Neutrophil (primary cell): ENCODE results near the gene GARIN5B.
"Not testable (repeated sequence)": the region's sequence is repeated elsewhere in the genome, so short reads cannot be mapped to it uniquely, and the experiment has no call there.

Source experiments
- H3K27ac ChIP-seq: fragments of 200-600 bp; sonication (generic); 2 replicates; pipeline ENCODE4 v1.5.1; 2016; ENCODE audit warnings: mild to moderate bottlenecking, moderate library complexity
- H3K27me3 ChIP-seq: fragments of 200-600 bp; sonication (generic); 2 replicates; pipeline ENCODE4 v1.6.0; 2016; ENCODE audit warnings: mild to moderate bottlenecking
- H3K36me3 ChIP-seq: fragments of 200-600 bp; sonication (generic); 2 replicates; pipeline ENCODE4 v1.5.1; 2017
- H3K4me1 ChIP-seq, 2 experiments: fragments of 200-600 bp in 1 of 2; sonication (generic) in 1 of 2; 1 replicate in 1 of 2; 2 replicates in 1 of 2; pipeline versions ENCODE4 v1.5.1 to v1.6.1; 2013 to 2016; ENCODE audit warnings: low read depth in 1 of 2, low read length in 1 of 2, mild to moderate bottlenecking in 1 of 2, moderate library complexity in 1 of 2; ENCODE audit not compliant: control insufficient read depth in 1 of 2, insufficient read depth in 1 of 2
- H3K4me3 ChIP-seq, 2 experiments: fragments of 200-600 bp in 1 of 2; sonication (generic) in 1 of 2; 1 replicate in 1 of 2; 2 replicates in 1 of 2; pipeline ENCODE4 v1.5.1; 2013 to 2016; ENCODE audit warnings: low read depth in 1 of 2, low read length in 1 of 2, mild to moderate bottlenecking in 1 of 2, moderate library complexity in 1 of 2
- H3K9me3 ChIP-seq: fragments of 200-600 bp; sonication (generic); 2 replicates; pipeline ENCODE4 v1.5.1; 2016
- TF ChIP-seq, protein P1 (sequence below): fragments of 200-600 bp; sonication (generic); IDR thresholded peaks from 2 replicates; pipeline ENCODE4 v1.5.1; 2016; ENCODE audit warnings: antibody characterized with exemption

Gene GARIN5B

DNA sequence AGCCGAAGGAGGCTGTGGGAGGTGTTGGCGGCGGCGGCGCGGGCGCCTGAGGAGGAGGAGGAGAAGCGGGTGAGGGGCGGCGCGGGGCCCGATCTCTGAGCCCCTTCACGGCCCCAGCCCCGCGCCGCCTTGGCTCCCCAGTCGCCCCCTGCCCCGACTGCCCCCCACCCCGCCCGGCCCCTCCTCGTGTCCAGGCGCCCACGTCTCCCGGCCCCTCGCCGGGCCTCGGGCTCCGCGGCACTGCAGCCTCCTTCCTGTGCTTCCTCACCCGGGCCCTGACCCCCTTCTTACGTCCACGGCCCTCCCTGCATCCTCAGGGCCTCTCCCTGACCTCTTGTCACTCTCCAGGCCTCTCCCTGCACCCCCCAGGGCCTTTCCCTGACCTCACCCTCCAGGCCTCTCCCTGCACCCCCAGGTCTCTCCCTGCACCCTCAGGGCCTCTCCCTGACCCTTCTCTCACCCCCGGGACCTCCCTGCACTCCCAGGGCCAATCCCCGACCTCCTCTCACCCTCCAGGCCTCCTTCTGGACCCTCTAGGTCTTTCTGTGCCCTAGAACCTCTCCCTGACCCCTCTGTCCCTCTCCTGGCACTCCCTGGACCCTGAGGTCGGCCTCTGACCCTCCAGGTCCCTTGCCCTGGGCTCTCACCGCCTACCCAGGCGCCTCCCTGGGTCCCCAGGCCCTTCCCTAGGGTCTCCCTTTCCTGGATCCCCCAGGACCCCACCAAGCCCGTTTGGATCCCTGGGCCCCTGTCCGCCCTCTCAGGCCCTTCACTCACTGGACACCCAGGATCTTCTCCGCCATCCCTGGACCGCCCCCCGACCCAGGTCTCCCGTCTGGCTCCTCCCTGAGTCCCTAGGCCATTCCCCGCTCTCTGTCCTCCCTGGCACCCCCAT, 22.9 kb downstream of the GARIN5B start:
- H3K4me3 ChIP-seq, result peak overlapping the region; percentile 73 to 87
- H3K9me3 ChIP-seq, result no peaks in the 10 kb centered on the region
- TF ChIP-seq, protein P1, sequence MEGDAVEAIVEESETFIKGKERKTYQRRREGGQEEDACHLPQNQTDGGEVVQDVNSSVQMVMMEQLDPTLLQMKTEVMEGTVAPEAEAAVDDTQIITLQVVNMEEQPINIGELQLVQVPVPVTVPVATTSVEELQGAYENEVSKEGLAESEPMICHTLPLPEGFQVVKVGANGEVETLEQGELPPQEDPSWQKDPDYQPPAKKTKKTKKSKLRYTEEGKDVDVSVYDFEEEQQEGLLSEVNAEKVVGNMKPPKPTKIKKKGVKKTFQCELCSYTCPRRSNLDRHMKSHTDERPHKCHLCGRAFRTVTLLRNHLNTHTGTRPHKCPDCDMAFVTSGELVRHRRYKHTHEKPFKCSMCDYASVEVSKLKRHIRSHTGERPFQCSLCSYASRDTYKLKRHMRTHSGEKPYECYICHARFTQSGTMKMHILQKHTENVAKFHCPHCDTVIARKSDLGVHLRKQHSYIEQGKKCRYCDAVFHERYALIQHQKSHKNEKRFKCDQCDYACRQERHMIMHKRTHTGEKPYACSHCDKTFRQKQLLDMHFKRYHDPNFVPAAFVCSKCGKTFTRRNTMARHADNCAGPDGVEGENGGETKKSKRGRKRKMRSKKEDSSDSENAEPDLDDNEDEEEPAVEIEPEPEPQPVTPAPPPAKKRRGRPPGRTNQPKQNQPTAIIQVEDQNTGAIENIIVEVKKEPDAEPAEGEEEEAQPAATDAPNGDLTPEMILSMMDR, result no peak
- peaks cover 17% of the 10 kb centered on the region for H3K27me3 ChIP-seq
- peaks cover 4% of the 10 kb centered on the region for H3K36me3 ChIP-seq
- peak overlapping the region; percentile 97 for H3K27ac ChIP-seq
- H3K4me1 ChIP-seq, result peaks cover 22 to 26% of the 10 kb centered on the region in 2 experiments

DNA sequence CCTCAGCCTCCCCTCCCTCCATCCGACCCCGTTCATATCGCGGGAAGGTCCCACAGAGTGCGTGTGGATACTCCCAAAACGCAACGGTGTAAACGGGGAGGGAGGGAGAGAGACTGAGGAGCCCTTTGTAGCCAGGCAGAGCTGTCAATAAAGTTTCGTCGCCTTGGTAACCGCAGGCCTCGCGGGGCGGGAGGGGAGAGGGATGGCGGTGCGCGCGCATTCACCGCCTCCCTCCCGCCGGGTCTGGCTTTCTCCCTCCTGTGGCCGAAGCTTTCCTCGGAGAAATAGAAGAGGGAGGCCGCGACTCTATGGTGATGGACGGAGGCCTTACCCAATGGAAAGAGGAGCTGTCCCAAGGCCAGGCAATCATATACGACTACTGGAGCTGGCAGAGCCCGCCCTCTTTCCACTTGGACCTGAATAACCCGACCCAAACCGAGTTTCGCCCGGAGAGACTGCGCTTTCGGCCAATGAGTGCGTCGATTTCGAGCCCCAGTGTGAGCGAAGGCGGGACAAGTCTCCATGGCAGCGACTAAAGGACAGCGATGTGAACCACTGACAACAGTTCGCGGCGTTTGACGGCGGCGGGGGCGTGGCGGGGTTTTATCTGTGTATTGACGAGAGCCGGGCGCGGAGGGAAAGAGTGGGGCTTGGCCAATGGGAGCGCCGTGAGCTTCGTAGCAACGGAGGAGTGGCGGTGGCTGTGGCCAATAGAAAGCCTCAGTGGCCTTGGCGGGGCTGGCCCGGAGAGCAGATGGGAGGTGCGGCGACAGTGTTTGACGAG, 23.8 kb downstream of the GARIN5B start, which contains the start of gene KMT5C:
TSS of gene KMT5C (plus strand) at position 772 of the 784 bp plus-strand sequence. CDS start 2,061 bp downstream, outside the sequence.
- H3K4me1 ChIP-seq, result peaks cover 22 to 26% of the 10 kb centered on the region in 2 experiments
- no peaks in the 10 kb centered on the region for H3K9me3 ChIP-seq

DNA sequence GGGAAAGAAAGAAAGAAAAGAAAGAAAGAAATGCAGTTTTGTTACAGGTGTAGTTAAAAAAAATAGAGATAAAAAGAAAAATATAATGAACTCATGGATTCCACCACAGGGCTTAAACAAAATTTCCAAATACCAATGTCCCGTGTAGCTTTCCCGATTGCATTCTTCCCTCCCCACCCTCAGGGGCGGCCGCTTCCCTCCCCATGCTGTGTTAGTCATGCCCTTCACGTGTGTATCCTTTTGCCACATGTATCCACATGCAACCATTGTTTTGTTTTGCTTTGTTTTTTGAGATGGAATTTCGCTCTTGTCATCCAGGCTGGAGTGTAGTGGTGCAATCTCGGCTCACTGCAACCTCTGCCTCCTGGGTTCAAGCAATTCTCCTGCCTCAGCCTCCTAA, 27.0 kb downstream of the GARIN5B start:
- Histone ChIP-seq H3K4me1 (peaks cover 35 to 36% of the 10 kb centered on the region in 2 experiments), H3K9me3 (no peaks in the 10 kb centered on the region), H3K36me3 (no peaks in the 10 kb centered on the region), H3K27me3 (peaks cover 10% of the 10 kb centered on the region), H3K27ac (no peak overlapping the region), H3K4me3 (no peak overlapping the region)
- TF ChIP-seq, protein P1, result no peak

More for the DNA sequence above, 23.8 kb downstream of the GARIN5B start, which contains the start of gene KMT5C:
- TF ChIP-seq, protein P1, result peak; percentile 84
- Histone ChIP-seq H3K36me3 (peaks cover 4% of the 10 kb centered on the region), H3K27ac (peak within 1 kb of the TSS; percentile 97), H3K4me3 (peak within 1 kb of the TSS; percentile 73 to 87), H3K27me3 (peaks cover 17% of the 10 kb centered on the region)

DNA sequence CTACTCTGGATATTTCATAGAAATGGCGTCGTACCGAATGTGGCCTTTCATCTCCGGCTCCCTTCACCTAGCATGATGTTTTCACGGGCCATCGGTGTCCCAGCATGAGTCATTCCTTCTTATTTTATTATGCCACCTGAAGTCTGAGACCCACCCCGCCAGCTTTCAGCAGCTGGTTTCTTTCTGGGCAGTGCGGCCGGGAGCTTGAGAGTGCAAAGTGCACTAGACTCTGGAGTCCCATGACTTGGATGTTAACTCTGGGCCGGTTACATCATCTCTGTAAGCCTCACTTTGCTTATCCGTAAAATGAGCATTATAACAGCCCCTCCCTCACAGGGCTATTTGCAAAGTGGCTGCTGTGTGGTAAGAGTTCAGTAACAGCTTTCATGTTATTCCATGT, 29.2 kb downstream of the GARIN5B start:
- Histone ChIP-seq H3K27ac (no peak overlapping the region), H3K36me3 (no peaks in the 10 kb centered on the region), H3K4me3 (no peak overlapping the region), H3K9me3 (no peaks in the 10 kb centered on the region), H3K27me3 (no peaks in the 10 kb centered on the region), H3K4me1 (peaks cover 24 to 25% of the 10 kb centered on the region in 2 experiments)
- TF ChIP-seq, protein P1, result no peak

DNA sequence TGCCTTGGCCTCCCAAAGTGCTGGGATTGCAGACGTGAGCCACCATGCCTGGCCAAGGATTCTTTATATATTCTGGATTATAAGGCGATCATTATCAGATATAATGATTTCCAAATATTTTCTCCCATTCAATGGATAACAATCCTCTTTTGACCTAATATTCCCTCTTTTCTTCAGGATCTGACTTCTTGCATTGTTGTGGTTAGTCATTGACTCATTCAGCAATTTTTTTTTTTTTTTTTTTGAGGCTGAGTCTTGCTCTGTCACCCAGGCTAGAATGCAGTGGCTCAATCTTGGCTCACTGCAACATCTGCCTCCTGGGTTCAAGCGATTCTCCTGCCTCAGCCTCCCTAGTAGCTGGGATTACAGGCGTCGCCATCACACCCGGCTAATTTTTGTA, 33.3 kb downstream of the GARIN5B start:
- peaks cover 37 to 39% of the 10 kb centered on the region in 2 experiments for H3K4me1 ChIP-seq
- H3K27me3 ChIP-seq, H3K4me3 ChIP-seq, H3K9me3 ChIP-seq, H3K36me3 ChIP-seq, H3K27ac ChIP-seq: not testable (repeated sequence)

DNA sequence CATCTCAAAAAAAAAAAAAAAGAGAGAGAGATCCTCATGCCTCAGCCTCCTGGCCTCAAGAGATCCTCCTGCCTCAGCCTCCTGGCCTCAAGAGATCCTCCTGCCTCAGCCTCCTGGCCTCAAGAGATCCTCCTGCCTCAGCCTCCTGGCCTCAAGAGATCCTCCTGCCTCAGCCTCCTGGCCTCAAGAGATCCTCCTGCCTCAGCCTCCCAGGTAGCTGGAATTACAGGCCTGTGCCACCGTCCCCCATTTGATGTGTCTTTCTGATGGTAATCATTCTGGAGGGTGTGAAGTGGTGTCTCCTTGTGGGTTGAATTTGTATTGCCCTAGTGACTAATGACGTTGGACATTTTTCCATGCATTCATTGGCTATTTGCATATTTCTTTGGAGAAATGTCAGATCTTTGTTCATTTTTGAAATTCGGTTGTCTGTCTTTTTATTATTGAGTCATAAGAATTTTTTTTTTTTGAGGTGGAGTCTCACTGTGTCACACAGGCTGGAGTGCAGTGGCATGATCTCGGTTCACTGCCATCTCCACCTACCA, 34.2 kb downstream of the GARIN5B start:
- not testable (repeated sequence) for H3K4me3 ChIP-seq, H3K9me3 ChIP-seq, H3K36me3 ChIP-seq, H3K27ac ChIP-seq, H3K27me3 ChIP-seq
- peaks cover 39 to 42% of the 10 kb centered on the region in 2 experiments for H3K4me1 ChIP-seq
